Measurements from ENCODE around the gene SLC25A40. TPM values are rescaled to one million over a fixed set of nuclear protein-coding genes. Genes with fewer than 3 reads are reported as not detected.

The SLC25A40 gene
- total and polyA plus RNA-seq, 2 of the 13 experiments (the other 11 are each of a cell fraction or from before 2014, with no cell fraction given): 12.9 to 13.6 TPM

GRCh38 chr7:87876040-87876868 is at the start of gene SLC25A40, which contains the start of gene DBF4 (continued):
- TF ChIP-seq HBP1 (CRISPR knock-in tag; IDR thresholded peaks at IDR 0.05; ENCODE audit: low read depth) (no peak), ZBTB2 (CRISPR knock-in tag; IDR thresholded peaks at IDR 0.05; ENCODE audit: low read depth) (peak; percentile 95), ZNF720 (CRISPR knock-in tag; IDR thresholded peaks at IDR 0.05) (no peak), ZNF160 (CRISPR knock-in tag; IDR thresholded peaks at IDR 0.05) (no peak; the same call in 1 of the 2 replicates), AHR (CRISPR knock-in tag; IDR thresholded peaks at IDR 0.05) (no peak), NCOA2 (CRISPR knock-in tag; IDR thresholded peaks at IDR 0.05) (no peak), ZNF512 (CRISPR knock-in tag; IDR thresholded peaks at IDR 0.05) (no peak), IRF2 (CRISPR knock-in tag; IDR thresholded peaks at IDR 0.05) (no peak; the same call in 1 of the 2 replicates), KLF11 (CRISPR knock-in tag; IDR thresholded peaks at IDR 0.05) (no peak), SALL2 (CRISPR knock-in tag; IDR thresholded peaks at IDR 0.05) (peak; percentile 74), FOXO4 (CRISPR knock-in tag; conservative IDR thresholded peaks at IDR 0.05) (no peak), ZNF44 (CRISPR knock-in tag; IDR thresholded peaks at IDR 0.05) (no peak), ZNF30 (CRISPR knock-in tag; IDR thresholded peaks at IDR 0.05) (no peak), ELF4 (CRISPR knock-in tag; IDR thresholded peaks at IDR 0.05; ENCODE audit: borderline replicate concordance) (peak; percentile 20; the same call in 1 of the 2 replicates), MTERF4 (CRISPR knock-in tag; IDR thresholded peaks at IDR 0.05) (peak; percentile 63; the same call in 1 of the 2 replicates), HNF4A (CRISPR knock-in tag; IDR thresholded peaks at IDR 0.05) (0 out of 2 replicates have a peak, but pooled peaks have one; percentile 11), AFF4 (CRISPR knock-in tag; IDR thresholded peaks at IDR 0.05) (no peak)

All from HepG2 (cell line).